HG03175 (cell line): ENCODE data around the gene UBE3B.

Experiments
- ATAC-seq: cut with Tn5 transposase; IDR thresholded peaks from one replicate; pipeline ENCODE4 v1.9.1; 2021; ENCODE audit warnings: mild to moderate bottlenecking, moderate library complexity; ENCODE audit not compliant: unreplicated experiment

UBE3B gene

DNA sequence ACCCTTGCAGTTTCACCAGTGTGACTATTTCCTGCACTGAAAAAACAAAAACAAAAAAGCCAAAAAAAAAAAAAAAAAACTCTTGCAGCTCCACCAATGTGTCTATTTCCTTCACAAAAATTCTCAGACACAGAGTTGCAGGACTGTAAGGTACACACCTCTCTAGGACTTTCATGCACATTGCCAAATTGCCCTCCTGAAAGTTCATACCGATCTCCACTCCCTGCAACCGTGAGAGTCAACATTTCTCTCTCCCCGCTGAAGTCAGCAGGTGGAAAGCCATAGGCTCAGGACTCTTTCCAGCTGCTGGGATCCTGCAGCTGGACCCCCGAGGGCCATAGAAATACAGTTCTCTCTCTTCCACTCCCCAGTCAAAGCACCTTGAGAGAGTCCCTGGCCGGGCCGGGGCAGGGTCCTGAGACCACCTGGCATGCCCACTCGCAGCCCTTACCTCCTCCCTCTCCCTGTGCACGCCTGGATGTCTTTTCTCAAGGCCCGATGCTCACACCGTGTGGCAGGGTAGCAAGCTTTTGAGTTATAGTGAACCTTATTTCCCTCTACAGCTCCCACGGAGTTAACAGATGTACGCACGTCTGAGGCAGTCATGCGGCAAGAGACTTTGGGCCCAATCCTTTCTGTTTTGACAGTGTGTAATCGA is 72.3 kb downstream of the UBE3B start:
- ATAC-seq: no peak

DNA sequence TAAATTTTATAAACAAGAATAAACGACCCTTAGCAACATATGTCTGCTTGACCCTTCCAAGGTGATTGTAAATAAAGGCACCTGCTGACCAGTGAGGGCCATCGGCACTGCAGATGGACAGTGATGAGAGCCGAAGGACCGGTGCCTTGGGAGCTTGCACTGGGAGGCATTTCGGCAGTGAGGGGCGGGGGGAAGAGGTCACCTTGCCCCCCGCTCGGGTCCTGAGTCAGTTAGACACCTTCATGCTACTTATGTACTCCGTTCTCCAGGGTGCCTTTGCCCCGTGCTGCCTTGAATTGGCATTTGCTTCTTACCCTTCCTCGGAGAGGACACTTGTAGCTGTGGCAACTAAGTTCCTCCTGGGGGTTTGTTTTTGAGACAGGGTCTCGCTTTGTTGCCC is 72.8 kb downstream of the UBE3B start:
- ATAC-seq: no peak

DNA sequence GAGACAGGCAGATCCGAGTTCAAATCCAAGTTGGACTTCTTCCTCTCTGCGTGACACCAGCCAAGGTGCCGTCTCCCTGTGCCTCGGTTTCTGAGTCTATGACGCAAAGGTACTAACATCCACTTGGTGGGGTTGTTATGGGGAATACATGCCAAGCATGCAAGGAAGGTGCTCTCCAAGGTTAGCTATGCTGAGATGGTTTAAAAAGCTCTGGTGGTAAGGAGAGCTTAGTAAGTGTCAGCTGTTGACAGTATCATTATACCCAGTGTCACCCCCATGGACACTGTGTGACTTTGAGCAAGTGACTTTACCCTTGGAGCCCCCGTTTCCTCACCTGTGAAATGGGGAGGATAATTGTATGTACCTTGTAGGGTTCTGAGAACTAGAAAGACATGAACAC is 73.7 kb downstream of the UBE3B start:
- no peak for ATAC-seq

GRCh38 chr12:109552971-109553370 is 75.5 kb downstream of the UBE3B start:
- ATAC-seq: no peak

- no peak for ATAC-seq
Measured at GRCh38 chr12:109553483-109553882, 76.0 kb downstream of the UBE3B start.

DNA sequence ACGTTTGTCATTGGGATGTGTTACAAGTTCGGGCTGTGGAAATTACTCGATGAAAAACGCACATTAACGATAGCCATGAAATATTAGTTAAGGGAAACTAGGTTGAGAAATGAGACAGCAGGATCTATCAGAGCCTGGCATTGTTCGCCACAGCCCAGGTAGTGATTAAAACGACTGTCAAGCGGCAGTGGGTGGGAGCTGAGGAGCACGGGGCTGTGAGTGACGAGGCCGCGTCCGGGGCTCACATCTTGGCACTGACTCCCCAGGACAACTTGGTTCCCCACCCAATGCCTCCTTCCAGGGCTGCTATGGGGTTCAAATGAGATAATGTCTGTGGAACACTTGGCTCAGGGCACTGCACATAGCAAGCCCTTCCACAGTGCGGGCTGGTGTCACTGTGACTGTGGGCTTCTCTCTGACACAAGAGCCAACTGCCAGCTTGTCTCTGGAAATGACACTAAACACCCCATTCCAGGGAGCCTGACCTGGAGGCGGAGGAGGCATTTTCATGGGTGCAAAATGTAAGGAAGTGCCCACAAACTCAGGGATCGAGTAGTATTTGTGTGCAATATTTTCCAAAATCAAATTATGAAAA is 76.6 kb downstream of the UBE3B start:
- no peak for ATAC-seq

GRCh38 chr12:109554761-109555160 is 77.3 kb downstream of the UBE3B start:
- no peak for ATAC-seq

- ATAC-seq: no peak
Measured at GRCh38 chr12:109555431-109556315, 78.2 kb downstream of the UBE3B start.

DNA sequence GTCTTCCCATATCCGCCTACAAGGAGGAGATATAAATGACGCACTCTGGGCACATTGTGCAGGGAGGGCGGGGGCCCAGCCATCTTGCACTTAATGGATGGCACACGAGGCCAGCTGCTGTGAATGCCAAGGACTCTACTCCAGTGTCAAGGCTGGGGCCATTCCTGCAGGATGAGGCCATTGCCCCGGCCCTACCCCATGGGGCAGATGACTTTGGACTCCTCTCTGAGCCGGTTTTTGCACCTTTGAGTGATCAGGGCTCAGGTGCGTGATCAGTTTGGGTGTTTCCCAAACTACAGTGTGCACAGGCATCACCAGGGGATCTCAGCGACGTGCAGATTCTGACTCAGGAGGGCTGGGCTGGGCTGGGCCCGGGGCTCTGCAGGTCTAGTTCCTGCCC is 79.8 kb downstream of the UBE3B start:
- ATAC-seq: no peak

DNA sequence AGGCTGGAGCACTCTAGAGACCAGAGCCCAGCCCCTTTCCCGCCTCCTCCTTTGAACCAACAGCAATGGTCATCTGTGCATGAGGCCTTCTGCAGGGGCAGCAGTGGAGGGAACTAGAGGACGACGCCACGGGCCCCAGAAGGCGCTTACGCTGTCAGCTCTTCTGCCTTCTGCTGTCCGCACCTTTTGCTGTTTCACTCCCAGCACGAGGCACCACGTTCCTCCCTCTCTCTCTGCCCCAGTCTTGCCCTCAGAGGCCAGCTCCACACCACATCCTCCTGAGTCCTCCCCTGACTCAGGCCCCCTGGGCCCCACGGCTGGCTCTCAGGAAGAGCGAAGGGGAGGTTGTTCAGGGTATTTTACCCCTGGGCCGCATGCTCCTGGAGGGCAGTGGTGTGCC is 80.4 kb downstream of the UBE3B start:
- no peak for ATAC-seq

GRCh38 chr12:109558374-109559199 is 81.2 kb downstream of the UBE3B start:
- ATAC-seq: no peak

DNA sequence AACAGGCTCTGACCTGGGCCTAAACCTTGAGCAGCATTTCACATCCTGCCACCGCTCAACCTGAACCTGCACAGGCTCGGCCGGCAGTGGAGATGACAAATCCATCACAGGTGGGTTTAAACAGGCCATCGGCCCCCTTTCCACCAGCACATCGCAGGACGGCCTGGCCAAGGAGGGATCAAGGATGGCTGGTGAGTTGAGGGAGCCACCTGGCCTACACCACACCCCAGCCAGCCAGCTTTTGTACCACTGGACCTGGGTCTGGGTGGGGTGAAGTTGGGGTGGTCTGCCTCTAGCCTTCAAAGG is 81.7 kb downstream of the UBE3B start:
- no peak for ATAC-seq

DNA sequence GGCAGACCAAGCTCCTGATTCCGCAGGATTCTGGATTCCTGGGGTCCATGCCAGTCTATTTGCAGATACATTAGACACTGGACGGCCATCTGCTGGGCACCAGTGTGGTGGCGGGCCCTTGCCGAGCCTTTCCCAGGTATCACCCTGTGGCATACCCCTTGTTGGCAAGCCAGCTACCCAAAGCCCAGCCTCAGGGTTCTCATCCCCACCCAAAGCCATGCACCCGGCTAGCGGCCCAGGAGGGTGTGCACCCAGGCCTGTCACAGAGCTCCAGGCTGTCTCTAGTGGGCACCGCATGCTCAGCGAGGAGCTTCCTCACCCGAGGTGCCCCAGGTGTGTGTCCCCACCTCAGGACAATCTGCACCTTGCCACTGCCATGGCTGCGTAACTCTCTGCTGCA is 82.2 kb downstream of the UBE3B start:
- ATAC-seq: no peak

DNA sequence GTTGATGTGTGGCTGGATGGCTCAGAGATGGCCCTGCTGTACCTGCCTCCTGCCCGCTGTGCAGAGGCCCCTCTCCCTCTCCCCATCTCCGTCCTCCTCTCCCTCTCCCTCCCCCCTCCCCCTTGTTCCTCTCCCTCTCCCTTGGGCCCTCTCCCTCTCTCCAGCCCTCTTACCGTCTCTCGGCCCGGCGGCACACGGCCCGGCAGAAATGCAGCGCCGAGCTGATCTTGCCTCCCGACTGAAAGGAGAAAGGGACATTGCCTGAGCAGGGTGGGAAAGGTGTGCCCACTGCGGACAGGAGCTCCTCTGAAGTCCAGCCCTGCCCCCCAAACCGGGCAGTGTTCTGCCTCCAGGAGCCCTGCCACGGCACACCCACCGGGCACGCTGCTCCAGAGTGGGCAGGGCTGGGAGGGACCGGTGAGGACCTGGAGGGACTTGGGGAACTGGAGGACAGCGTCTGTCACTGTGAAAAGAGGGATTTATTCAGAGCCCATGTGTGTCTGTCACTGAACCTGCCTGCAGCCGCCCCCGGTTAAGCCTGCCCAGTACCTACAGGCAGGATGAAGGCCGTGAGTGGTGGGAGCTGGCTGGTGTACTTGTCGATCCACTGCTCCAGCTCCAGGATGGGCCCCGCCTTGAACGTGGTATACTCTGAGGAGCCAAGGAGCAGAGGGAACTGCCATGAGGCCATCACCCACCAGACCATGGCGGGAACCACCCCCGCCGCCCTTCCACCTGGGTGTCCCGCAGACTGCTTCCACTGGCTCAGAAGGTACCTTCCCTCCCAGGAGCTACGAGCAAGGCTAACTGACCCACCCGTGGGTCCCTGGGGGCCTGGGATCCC is 83.7 kb downstream of the UBE3B start:
- ATAC-seq: no peak

DNA sequence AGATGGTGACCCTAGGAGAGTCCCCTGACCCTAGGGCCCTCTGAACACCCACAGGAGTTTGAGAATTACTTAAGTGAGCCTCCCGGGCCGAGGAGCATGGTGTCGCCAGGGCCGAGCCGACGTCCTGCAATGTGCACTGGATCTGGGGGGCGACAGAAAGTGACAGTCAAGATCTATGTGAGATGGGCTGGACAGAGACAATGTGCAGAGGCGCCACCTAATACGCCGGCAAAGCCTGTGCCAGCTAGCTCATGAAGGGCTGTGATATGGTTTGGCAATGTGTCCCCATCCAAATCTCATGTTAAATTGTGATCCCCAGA is 84.2 kb downstream of the UBE3B start:
- ATAC-seq: no peak

- no peak for ATAC-seq
Measured at GRCh38 chr12:109562871-109563270, 85.4 kb downstream of the UBE3B start.

DNA sequence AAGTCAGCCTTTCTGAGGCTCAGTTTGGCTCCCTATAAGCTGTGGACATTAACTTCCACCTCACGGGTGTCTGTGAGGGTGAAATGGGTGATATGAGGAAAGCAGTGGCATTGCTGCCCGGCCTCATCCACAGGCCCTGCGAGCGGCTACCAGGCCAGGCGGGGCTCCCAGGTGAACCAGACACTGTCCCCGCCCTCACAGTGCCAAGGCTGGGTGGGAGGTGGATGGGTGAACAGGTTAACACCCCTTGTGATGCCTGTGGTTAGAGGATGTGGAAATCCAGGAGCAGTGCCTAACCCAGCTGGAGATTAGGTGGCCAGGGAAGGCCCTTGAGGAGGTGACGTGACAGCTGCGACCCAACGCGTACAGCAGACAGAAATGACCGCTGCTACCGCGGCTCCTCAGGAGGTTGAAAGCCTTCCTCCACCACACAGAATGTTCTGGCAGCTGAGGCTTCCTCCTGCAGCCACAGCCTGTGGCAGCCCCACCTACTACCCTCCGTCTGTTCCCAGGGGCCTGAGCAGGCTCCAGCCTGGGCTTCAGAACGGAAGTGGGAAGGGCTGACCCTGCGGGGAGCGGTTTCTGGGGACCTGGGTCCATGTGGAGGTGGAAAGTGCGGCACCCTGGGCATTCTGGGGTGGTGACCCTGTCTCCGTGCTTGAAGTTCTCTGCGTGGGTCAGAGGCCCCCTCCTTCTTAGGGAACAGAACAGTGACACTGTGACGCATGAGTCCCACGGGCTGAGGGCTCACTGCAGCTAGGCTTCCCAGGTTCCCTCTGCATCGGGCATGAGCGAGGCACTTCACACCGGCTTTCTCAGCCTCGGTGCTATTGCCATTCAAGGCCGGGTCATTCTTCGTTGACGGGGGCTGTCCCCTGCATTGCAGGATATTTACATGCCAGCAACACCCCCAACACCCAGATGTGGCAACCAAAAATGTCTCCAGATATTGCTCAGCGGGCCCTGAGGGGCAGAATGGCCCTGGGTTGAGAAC is 86.2 kb downstream of the UBE3B start:
- ATAC-seq: no peak

DNA sequence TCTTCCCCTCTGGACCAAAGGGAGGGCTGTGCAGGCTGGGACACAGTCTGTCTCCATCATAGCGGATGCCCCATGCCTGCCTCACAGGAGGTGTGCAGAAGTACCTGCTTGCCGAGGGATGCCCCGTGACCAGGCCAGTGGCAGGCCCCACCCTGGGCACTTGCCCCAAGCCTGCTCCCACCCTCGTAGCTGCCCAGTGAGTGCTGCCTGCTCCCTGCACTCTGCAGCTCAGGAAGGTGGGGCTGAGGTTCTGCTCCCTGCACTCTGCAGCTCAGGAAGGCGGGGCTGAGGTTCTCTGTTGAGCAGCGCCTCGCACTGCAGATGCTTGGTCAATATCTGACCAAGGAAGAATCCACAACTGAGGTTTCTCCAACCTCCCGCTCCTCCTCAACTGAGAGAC is 89.0 kb downstream of the UBE3B start:
- no peak for ATAC-seq

DNA sequence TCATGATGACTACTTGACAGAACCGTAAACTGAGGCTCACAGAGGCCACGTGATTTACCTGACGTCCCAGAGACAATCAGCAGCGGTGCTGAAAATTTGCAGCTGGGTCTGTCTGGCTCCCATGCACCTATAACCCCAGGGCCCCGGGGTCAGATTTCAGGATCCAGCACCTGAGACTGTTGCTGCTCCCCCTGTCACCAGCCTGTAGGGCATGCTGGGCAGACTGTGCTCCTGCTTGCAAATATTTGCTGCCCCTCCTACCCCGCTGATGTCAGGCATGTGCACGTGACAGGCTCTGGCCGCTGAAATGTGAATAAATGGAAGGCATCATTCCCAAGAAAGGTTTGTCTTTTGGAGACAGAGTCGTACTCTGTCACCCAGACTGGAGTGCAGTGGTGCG is 89.9 kb downstream of the UBE3B start:
- ATAC-seq: no peak
